Stimulated activated CD4-positive, alpha-beta T cell treated with anti-CD3 and anti-CD28 coated beads, Interleukin-1b, Interleukin-23, amount 100 ng/mL, for 1 hour (primary cell): ENCODE measurements around the gene FAM222A.

Source experiments
- DNase-seq, 2 donors: peaks; one replicate each; pipeline ENCODE4 v3.0.0-alpha.2; 2020; ENCODE audit warnings: low read depth in 2 of 2

Gene FAM222A

DNA sequence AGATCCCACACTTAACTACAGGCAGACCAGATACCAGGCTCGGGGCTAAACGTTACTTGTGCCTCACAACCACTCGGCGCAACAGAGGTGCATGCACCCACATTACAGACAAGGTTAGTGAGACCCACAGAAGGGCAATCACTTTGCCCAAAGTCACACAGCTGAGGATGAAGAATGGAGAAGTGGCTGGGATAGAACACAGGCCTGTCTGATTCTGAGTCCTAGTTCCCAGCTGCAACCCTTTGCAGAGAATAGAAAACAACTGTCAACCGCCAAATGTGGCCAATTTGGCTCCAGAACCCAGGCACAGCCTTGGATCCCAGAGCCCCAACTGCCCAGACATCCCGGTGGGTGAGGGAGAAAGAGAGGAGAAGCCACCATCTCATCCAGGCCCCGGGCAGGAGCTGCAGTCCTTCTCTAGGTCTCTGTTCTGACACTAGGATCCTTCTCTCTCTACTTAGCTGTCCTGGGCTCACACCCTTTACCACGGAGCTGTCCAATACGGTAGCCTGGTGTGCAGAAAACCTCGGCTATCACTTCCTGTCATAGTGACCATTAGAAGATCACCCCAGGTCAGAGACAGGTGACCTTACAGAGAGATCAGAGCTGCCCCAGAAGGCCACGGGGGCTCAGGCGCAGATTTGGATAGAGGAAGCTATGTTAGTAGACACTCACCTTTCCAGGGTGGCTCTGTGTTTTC, 59.1 kb downstream of the FAM222A start:
- no peak for DNase-seq

- no peak for DNase-seq
Observed at GRCh38 chr12:109773384-109774011, 59.9 kb downstream of the FAM222A start.

DNA sequence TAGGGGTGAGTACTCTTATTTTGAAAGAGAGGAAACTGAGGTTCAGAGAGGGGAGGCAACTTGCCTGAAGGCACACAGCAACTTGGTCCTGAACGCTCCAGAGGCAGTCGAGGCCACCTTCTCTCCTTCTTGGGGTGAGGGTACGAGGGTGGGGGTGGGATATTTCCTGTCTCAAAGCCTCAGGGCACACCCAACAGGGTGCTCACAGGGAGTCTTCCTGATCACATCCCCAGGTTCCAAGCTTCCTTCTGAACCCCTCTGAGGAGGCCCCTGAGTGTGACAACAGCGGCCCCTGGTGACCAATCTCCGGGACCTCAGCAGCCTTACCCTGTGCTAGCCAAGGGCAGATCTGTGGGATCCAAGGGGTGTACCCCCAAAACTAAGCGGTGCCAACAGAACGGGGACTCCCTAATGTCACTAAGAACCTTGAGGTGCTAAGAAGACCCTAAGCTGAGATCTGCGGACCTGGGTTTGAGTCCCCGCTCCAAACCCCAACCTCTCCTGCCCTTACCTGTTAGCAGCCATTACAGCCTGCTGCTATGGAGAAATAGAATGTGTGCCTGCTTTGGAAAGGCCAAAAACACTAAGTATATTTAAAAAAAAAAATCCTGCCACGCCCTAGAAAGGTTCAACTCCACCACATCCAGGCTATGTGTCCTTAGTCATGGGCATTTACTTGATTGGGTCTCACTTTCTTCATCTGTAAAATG, 61.7 kb downstream of the FAM222A start:
- peak; percentile 43 to 63 for DNase-seq

- DNase-seq: no peak
Observed at GRCh38 chr12:109776624-109777023, 63.0 kb downstream of the FAM222A start.

DNA sequence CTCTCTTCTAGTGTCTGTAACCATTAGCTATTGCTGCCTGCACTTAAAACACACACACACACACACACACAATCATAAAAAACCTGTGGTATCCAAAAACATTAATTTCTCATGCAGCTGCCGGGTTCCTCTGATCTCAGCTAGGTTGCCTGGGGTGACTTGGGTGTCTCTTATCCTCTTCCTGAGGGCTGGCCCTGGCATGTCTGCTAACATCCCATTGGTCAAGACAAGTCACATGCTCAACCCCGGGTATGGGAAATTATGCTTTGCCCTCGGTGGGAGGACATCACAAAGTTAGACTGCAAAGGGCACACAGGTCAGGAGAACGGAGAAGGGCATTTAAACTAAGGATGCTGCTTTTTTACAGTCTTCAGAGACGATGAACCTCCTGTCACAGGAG, 63.9 kb downstream of the FAM222A start:
- DNase-seq: no peak

GRCh38 chr12:109778684-109779083, 65.1 kb downstream of the FAM222A start:
- DNase-seq: no peak

- no peak for DNase-seq
Observed at GRCh38 chr12:109779382-109779781, 65.8 kb downstream of the FAM222A start.

DNA sequence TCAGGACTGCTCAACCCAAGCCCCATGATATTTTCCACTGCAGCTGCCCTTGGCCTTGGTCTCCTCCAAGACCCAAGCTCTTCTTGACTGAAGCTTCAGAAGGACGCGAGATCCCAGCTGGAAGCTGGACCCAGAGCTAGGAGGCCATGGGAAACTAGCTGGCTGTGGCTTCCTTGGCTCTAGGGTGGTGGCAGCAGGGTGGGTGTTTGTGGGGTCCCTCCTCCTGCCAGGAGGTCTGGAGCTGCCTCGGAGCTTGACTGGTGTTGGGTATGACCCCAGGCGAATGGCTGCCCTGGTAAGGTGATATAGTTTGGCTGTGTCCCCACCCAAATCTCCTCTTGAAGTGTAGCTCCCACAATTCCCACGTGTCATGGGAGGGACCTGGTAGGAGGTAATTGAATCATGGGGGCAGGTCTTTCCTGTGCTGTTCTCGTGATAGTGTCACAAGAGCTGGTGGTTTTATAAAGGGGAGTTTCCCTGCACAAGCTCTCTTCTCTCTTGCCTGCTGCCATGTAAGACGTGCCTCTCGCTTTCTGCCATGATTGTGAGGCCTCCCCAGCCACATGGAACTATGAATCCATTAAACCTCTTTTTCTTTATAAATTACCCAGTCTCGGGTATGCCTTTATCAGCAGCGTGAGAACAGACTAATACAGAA, 68.2 kb downstream of the FAM222A start:
- no peak for DNase-seq

DNA sequence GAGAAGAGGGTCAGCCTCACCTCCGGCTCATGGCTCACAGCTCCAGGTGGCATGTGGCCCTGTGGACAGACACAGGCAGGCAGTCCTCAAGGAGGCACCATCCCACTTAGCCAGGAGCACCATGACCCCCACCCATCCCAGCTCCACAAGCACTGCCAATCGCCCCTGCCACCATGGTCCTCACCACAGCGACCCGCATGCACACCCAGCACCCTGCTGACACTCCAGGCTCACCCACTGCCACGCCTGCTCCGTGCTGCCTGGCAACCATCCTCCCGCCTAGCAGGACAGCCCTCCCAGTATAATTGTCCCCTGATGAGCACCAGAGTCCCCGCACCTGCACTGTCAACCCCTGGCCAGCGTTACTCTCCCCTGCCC, 68.7 kb downstream of the FAM222A start:
- no peak for DNase-seq

GRCh38 chr12:109783135-109783964, 69.7 kb downstream of the FAM222A start:
- no peak for DNase-seq

- no peak for DNase-seq
Observed at GRCh38 chr12:109783965-109784244, 70.3 kb downstream of the FAM222A start.

DNA sequence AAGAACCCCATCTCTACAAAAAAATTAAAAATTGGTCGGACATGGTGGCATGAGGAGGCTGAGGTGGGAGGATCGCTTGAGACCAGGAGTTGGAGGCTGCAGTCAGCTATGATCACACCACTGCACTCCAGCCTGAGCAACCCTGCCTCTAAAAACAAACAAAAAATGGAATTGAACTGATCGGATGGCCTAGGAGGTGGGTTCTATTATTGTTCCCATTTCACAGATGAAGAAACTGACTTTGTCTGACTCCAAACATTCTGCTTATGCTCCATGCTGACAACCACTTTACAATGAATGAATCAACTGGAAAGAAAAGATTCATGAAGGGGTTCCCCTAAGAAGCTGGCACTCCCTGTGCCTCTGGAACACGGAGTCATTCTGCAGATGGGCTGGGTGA, 72.2 kb downstream of the FAM222A start:
- DNase-seq: no peak

DNA sequence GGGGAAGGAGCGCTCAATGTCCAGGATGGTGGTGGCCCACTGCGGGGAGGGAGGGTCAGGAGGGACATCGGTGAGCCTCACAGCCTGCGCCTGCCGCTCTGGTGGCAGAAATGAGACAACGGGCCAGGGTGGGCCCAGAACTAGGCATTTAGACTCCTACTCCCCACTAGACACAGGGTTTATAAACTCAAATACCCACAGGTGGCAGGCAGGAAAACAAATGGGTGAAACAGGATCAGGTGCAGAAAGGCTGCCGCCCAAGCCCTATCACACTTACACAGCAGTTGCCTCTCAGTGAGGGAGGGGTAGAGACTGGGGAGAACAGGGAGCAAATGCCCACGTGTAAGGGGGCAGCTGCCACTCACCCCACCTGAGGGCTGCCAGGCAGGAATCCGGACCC, 73.2 kb downstream of the FAM222A start:
- no peak for DNase-seq

DNA sequence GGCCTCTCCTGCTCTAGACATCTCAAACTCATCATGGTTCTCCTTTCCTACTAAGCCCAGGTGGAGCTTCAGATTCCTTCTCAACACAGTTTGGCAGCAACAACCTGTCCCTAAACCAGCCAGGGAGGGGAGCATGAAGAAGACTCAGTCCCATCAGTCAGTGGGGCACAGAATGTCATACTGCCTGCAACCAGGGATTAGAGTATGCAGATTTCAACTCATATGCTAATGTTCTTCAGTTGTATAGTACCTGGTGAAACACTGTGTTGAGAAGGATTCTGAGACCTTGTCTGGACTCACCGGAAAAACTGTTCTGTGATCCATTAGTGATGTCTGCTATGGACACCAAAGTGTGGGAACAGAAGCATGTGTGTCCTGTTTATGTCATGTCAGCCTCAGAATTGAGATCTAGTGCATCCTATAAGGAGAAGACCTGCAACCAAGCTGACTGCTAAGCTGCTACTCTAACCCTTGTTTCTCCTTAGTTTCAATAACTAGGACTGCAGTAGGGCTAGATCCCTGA, 76.0 kb downstream of the FAM222A start:
- no peak for DNase-seq

GRCh38 chr12:109792992-109793391, 79.4 kb downstream of the FAM222A start:
- DNase-seq: no peak

- no peak for DNase-seq
Observed at GRCh38 chr12:109793411-109793810, 79.8 kb downstream of the FAM222A start.

DNA sequence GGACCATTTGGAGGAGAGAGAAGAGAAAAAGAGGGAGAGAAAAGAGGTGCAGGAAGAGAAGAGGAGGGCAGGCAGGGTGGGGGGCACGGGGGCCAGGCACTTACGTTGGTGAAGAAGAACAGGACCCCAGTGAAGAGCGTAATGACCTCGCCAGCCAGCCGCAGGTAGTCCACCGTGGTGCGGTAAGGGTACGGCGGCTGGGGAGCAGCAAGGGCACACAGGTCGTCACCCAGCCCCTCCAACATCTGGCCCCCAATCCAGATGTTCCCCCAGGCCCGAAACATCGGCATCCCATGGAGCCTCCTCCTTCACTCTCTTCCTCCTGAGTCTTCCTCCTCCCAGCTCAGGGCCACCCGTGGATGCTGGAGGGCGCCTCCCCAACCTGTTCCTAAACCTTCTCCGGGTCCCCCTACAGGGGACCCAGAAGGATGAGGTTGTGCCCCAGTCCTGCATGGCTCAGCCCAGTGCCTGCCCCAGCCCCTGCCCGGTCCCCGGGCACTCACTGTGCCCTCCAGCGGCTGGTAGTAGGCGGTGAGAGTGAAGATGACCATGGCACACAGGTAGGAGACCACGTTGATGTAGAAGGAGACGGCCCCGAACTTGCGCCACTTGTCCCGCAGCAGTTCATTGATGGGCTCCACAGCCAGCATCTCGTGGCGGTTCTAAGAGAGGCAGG, 80.3 kb downstream of the FAM222A start:
- DNase-seq: no peak

DNA sequence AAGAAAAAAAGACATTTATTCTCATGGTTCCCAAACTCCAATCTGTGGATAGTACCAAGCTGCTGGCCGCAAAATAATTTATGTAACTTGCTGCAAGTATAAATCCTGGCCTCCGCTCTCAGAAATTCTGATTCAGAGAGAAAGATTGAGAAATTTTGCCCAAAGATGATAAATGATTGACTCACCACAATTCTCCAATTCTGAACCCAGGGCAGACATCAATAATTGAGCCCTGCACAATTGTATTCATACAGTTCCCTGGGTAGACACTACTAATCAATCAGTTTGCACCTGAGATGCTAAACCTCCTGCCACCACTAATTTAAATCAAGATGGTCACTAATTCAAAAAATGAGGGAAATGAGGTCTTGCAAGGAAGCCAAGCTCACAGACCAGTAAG, 81.4 kb downstream of the FAM222A start:
- no peak for DNase-seq

DNA sequence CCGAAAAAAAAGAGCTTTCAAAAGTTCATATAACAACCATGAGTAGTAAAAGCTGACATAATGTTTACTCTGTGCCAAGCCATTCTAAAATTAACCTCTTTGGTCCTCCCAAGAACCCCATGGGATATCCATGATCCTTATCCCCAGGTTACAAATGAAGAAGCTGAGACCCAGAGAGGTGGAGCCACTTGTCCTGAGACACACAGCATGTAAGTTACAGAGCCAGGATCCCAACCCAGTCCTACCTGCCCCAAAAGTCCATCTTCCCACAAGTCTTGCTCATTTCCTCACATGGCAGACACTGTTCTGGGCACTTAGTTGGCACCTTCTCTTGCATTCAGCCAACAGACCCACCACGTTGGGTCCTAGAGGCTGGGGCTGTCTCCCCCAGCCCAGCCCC, 82.4 kb downstream of the FAM222A start:
- no peak for DNase-seq

DNA sequence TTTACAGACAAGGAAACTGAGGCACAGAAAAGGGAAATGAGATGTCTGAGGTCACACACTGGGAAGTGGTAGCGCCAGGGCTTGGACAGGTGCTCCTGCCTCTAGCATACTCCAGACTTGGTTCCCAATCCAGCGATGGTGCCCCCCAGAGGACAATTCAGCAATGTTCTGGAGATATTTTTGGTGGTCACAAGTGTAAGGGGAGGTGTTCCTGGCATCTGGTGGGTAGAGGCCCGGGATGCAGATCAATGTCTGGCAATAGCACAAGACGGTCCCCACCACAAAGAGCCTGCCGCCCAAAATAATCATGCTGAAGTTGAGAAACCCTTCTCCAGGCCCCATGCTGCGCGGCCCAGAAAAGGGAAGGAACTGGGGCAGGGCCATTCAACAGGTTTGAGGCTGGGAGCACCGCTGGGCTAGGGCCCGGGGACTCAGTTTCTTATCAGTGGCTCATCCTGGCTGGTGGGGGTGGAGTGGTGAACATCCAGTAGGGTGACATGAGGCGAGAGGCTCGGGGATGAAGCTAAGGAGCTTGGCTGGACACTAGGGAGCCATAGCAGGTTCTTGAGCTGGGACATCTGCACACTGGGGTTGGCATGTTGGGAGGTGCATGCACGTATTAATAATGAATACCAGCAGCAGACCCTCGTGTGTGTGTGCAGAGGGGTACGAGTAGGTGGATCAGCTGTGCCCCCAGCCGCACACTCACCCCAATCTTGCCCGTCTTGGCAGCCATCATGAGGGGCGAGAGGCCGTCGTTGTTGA, 84.5 kb downstream of the FAM222A start:
- DNase-seq: no peak
